Muscle layer of colon (tissue), 2 donors: ENCODE measurements around the gene ZMYND12.

Source experiments
- H3K27ac ChIP-seq: one replicate; pipeline ENCODE4 v1.7.0; 2013; ENCODE audit warnings: low read depth, mild to moderate bottlenecking, low read length, moderate library complexity
- H3K27me3 ChIP-seq, 2 donors: one replicate each; pipeline ENCODE4 v1.7.0; 2013; ENCODE audit warnings: low read length in 2 of 2, mild to moderate bottlenecking in 2 of 2; ENCODE audit not compliant: insufficient read depth in 2 of 2, control insufficient read depth in 1 of 2
- H3K36me3 ChIP-seq: one replicate; pipeline ENCODE4 v1.7.0; 2013; ENCODE audit warnings: mild to moderate bottlenecking, low read length; ENCODE audit not compliant: insufficient read depth
- H3K4me1 ChIP-seq: one replicate; pipeline ENCODE4 v1.7.0; 2013; ENCODE audit warnings: mild to moderate bottlenecking, low read length; ENCODE audit not compliant: insufficient read depth
- H3K4me3 ChIP-seq, 2 donors: one replicate each; pipeline ENCODE4 v1.7.0; 2013; ENCODE audit warnings: low read length in 2 of 2, low read depth in 1 of 2, mild to moderate bottlenecking in 1 of 2, moderate library complexity in 1 of 2
- H3K9ac ChIP-seq: one replicate; pipeline ENCODE4 v1.7.0; 2013; ENCODE audit warnings: low read length
- H3K9me3 ChIP-seq: one replicate; pipeline ENCODE4 v1.7.0; 2013; ENCODE audit warnings: mild to moderate bottlenecking, low read length
- donor health status: abdominal sarcoma.
- donor health status: Adenocarcinoma of cecum.

The ZMYND12 gene

DNA sequence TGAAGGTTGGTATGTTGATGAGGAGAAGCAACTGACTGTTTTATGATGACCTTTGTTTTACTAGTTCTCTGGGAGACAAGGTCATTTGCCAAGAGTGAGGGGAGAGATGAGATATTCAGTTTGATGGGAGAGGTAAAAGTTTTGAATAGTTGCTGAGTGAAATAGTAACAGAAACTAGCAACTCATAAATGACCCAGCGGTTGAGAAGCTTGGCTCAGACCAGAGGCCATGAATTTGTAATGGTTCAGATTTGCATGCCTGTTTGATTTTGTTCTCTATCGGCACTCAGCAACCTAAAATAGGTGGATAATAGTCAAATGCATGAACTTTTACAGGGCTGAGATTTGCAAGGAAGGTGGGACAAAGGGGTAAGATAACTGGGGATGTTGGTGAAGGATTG is 13.9 kb upstream of the ZMYND12 start:
- Histone ChIP-seq H3K27ac (no peak overlapping the region), H3K27me3 (no peaks in the 10 kb centered on the region), H3K9me3 (no peaks in the 10 kb centered on the region), H3K36me3 (peaks cover 7% of the 10 kb centered on the region), H3K4me1 (no peaks in the 10 kb centered on the region), H3K4me3 (no peak overlapping the region), H3K9ac (no peak overlapping the region)

DNA sequence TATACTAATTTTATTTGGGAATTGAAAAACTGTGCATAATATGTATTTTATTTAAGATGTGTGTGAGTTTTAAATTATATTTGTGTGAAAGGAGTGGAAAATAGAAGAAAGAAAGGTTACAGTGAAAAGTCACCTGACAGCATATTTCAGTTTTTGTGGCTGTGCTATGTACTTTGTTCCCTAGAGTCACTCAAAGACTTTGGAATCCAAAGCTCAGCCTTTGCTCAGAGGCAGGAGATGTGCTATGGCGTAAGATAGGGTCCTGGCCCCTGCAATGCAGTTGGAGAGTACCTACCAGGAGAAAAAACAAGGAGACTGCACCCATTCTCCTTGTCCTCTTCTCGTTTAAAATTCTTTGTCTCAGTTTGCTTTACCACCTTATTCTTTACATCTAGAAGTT is 10.2 kb upstream of the ZMYND12 start:
- Histone ChIP-seq H3K27me3 (no peaks in the 10 kb centered on the region), H3K4me1 (peaks cover 8% of the 10 kb centered on the region)

DNA sequence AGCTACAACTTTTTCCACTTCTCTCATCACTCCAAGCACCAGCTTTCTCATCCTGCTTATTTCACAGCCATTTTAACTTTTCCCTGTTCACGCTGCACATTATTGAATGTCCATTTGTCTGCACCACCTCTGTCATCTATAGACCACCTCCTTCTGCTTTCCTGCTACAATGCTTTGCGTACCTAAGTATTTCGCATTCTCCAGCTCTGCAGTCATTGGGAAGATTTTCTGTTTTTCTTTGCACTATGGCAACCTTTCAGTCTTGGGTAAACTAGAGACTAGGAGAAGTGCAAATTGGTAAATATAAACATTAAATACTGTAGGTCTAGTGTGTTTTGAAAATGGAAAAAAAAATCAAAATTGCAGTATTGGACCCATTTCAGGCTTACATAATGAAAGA is 8.1 kb upstream of the ZMYND12 start:
- no peak overlapping the region for H3K27ac ChIP-seq
- H3K9me3 ChIP-seq, result no peaks in the 10 kb centered on the region
- peak overlapping the region in 1 of 2 donors; percentile 68 for H3K4me3 ChIP-seq
- H3K9ac ChIP-seq, result no peak overlapping the region
- peaks cover 25% of the 10 kb centered on the region for H3K36me3 ChIP-seq
- H3K27me3 ChIP-seq, result no peaks in the 10 kb centered on the region
- H3K4me1 ChIP-seq, result peaks cover 8% of the 10 kb centered on the region

More for the DNA sequence above, 10.2 kb upstream of the ZMYND12 start:
- peaks cover 4% of the 10 kb centered on the region for H3K36me3 ChIP-seq
- H3K9me3 ChIP-seq, result no peaks in the 10 kb centered on the region
- no peak overlapping the region for H3K9ac ChIP-seq
- H3K4me3 ChIP-seq, result no peak overlapping the region
- no peak overlapping the region for H3K27ac ChIP-seq

DNA sequence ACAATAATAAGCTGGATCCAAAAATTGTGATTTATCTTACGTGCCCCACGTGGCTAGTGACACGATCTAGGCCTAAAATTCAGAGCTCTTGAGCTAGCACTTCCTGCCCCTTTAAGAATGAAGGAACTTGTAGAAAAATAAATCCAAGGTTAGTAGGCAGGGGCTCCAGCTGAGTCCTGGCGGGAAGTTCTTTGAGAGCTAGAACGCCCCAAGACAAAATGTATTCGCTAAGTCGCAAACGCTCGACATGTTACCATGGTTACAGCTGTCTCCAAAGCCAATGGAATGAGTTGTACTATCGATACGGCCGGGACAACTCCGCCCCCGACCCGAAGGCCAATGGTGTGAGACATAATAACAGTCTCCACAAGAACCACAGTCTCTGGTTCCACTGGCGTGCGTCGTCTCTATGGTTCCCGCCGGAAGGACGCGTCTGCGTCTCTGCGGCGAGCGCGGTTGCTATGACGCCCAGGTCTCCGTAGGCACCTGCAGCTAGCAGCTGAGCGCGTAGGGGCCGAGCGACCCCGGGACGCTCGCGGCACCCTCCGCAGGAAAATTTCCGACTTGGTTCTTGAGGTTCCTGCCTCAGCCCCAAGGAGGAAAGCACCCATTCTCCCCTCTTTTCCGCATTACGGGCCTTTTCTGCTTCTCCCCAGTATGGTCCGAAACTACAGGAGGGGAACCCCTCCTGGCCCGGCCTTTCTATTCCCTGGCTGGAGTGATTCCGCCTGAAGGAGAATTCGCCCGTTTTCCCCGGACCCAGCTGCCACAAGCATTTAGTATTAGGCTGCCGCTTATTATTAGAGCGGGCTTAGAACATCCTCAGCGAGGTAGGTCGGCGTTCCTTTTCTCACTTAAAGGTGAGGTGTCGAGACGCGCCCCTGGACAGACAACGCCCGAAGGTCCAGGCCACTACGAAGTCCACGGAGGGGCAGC is 7.3 kb upstream of the ZMYND12 start, which contains the start of gene CCDC30:
Gene CCDC30 (plus strand): TSS at position 459 of the 936 bp plus-strand sequence. CDS start 17,266 bp downstream, outside the sequence.
- Histone ChIP-seq H3K9ac (no peak within 1 kb of the TSS), H3K27ac (peak within 1 kb of the TSS; percentile 22), H3K4me3 (peak within 1 kb of the TSS; percentile 39 to 68), H3K36me3 (peaks cover 27% of the 10 kb centered on the region), H3K27me3 (no peaks in the 10 kb centered on the region), H3K4me1 (peaks cover 9% of the 10 kb centered on the region), H3K9me3 (no peaks in the 10 kb centered on the region)

DNA sequence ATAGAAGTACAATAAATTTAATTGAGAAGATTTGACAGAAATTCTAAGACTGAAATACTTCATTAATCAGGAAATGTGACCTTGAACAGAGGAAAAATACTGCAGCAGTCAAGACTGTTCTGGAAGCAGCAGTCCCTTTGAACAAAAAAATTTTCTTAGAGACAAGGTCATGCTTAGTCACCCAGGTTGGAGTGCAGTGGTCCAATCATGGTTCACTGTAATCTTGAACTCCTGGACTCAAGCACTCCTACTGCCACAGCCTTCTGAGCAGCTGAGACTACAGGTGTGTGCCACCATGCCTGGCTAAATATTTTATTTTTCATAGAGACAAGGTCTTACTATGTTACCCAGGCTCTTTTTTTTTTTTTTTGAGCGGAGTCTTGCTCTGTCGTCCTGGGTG is 5.4 kb upstream of the ZMYND12 start:
- Histone ChIP-seq H3K36me3 (peaks cover 27% of the 10 kb centered on the region), H3K27me3 (no peaks in the 10 kb centered on the region), H3K9ac (no peak overlapping the region), H3K9me3 (no peaks in the 10 kb centered on the region), H3K4me1 (peaks cover 21% of the 10 kb centered on the region), H3K27ac (no peak overlapping the region), H3K4me3 (no peak overlapping the region)

DNA sequence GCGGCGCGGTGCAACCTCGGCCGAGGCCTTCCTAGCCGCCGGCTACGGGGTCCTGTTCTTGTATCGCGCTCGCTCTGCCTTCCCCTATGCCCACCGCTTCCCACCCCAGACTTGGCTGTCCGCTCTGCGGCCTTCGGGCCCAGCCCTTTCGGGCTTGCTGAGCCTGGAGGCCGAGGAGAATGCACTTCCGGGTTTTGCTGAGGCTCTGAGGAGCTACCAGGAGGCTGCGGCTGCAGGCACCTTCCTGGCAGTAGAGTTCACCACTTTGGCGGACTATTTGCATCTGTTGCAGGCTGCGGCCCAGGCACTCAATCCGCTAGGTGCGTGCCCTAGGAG is 900 bp upstream of the ZMYND12 start:
- peaks cover 27% of the 10 kb centered on the region for H3K36me3 ChIP-seq
- peaks cover 13% of the 10 kb centered on the region for H3K4me1 ChIP-seq
- peak overlapping the region; percentile 59 for H3K9ac ChIP-seq
- peak overlapping the region; percentile 86 to 92 for H3K4me3 ChIP-seq
- H3K9me3 ChIP-seq, result no peaks in the 10 kb centered on the region
- H3K27me3 ChIP-seq, result no peaks in the 10 kb centered on the region
- peak overlapping the region; percentile 97 for H3K27ac ChIP-seq

DNA sequence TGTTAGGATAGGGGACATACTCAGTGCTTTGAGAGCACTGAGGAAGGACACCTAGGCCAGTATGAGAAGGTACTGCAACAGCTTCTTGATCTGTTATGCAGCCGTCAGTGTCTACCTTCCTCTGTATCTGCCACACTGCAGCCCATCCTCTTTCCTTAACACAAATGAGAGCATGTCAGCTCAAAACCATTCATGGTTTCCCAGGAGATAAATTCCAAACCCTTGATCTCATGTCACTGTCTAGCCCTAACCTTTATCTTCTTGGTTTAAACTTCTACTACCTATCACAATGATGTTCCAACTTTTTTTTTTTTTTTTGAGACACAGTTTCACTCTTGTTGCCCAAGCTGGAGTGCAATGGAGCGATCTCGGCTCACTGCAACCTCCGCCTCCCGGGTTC is 1.4 kb downstream of the ZMYND12 start:
- H3K9ac ChIP-seq, result no peak overlapping the region
- peaks cover 7% of the 10 kb centered on the region for H3K36me3 ChIP-seq
- no peaks in the 10 kb centered on the region for H3K9me3 ChIP-seq
- no peaks in the 10 kb centered on the region for H3K27me3 ChIP-seq
- H3K4me1 ChIP-seq, result peaks cover 13% of the 10 kb centered on the region
- no peak overlapping the region for H3K27ac ChIP-seq
- no peak overlapping the region for H3K4me3 ChIP-seq

DNA sequence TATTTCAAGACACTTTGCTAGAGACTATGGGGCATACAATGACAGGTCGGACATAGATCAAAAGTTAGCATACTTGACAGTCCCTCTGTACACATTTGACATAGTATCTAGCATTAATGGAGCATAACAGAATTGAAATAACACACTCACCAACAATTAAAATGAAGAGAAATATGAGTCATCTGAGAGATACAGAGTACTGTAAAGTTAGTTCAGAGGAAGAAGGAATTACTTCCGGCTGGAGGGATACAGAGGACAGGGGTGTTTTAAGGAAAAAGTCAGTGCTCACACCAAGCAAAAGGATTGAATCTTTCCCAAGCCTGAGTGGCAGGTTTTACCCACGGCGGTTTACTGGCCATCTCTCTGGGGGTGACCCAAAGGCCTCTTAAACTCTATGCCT is 2.4 kb downstream of the ZMYND12 start:
- no peaks in the 10 kb centered on the region for H3K36me3 ChIP-seq
- no peaks in the 10 kb centered on the region for H3K9me3 ChIP-seq
- H3K4me1 ChIP-seq, result peaks cover 13% of the 10 kb centered on the region
- no peak overlapping the region for H3K4me3 ChIP-seq
- H3K9ac ChIP-seq, result no peak overlapping the region
- no peak overlapping the region for H3K27ac ChIP-seq
- H3K27me3 ChIP-seq, result no peaks in the 10 kb centered on the region

DNA sequence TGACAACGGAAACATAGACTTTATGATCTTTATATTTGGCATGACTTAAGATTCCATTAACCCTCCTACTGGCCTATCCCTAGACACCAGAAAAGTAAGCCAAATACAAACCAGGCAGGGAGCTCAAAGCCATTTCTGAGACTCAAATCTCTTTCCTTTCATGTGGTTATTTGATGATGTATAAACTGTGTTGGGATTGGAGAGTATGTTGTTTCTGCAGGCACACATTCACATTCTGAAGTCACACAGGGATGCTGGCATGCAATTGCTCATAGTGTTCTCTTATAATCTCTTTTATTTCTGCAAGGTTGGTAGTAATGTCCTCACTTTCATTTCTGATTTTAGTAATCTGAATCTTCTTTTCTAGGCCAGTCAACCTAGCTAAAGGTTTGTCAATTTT is 5.8 kb downstream of the ZMYND12 start:
- no peak overlapping the region for H3K9ac ChIP-seq
- H3K27me3 ChIP-seq, result no peaks in the 10 kb centered on the region
- H3K9me3 ChIP-seq, result no peaks in the 10 kb centered on the region
- no peak overlapping the region for H3K27ac ChIP-seq
- H3K4me1 ChIP-seq, result no peaks in the 10 kb centered on the region
- H3K4me3 ChIP-seq, result no peak overlapping the region
- H3K36me3 ChIP-seq, result no peaks in the 10 kb centered on the region

DNA sequence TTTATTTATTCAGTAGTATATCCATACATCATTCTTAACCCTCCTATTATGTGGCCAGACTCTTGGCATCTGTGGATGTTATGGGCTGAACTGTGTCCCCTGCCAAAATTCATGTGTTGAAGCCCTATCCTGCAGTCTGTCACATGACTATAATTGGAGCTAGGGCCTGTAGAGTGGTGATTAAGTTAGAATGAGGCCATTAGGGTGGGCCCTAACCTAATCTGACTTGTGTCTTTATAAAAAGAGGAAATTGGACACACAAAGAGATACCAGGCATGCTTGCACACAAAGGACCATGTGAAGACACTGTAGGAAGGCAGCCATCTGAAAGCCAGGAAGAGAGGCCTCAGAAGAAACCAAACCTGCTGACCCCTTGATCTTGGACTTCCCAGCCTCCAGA is 6.6 kb downstream of the ZMYND12 start:
- Histone ChIP-seq H3K9ac (no peak overlapping the region), H3K36me3 (no peaks in the 10 kb centered on the region), H3K4me3 (no peak overlapping the region), H3K4me1 (no peaks in the 10 kb centered on the region), H3K9me3 (no peaks in the 10 kb centered on the region), H3K27me3 (no peaks in the 10 kb centered on the region), H3K27ac (no peak overlapping the region)

DNA sequence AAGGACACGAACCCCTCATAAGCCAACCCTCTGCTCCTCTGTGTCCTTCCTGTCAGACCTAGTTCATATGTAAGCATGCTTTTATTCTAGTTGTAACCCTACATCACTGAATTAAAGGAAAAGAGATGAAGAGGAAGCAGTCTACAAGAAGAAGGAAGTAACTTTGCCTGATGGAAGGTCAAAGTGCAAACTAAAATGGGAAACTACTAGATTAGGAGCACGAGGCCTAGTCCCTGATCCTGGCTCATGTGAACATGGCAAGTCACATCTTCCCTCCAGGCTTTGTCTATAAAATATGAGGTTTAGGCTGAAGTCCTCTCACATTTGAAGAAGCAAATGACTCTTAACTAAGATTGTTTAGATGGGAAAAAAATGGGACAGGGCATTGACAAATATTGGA is 13.2 kb downstream of the ZMYND12 start:
- Histone ChIP-seq H3K4me1 (no peaks in the 10 kb centered on the region), H3K27me3 (no peaks in the 10 kb centered on the region), H3K9me3 (no peaks in the 10 kb centered on the region), H3K36me3 (no peaks in the 10 kb centered on the region), H3K27ac (no peak overlapping the region), H3K4me3 (no peak overlapping the region), H3K9ac (no peak overlapping the region)

DNA sequence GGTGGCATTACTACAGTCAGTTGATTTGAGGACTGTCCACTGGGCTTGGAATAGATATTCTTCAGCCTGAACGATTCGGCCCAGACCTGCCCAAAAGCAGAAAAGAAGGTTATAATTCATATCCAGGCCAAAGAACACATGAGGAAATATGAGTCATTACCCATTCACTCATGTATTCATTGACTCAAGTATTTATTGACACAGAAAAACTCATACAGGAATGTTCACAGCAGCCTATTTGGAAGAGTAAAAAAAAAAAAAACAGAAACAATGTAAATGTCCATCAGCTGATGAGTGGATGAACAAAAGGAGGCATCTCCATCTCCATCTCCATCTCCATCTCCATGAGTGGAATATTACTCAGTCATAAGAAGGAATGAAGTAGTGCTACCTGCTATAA is 15.9 kb downstream of the ZMYND12 start:
- H3K27ac ChIP-seq, result no peak overlapping the region
- no peaks in the 10 kb centered on the region for H3K36me3 ChIP-seq
- no peaks in the 10 kb centered on the region for H3K27me3 ChIP-seq
- H3K9ac ChIP-seq, result no peak overlapping the region
- no peak overlapping the region for H3K4me3 ChIP-seq
- no peaks in the 10 kb centered on the region for H3K9me3 ChIP-seq
- no peaks in the 10 kb centered on the region for H3K4me1 ChIP-seq
